IMR-90 (cell line): ENCODE data around the gene MYLK4. TPM values are rescaled to one million over a fixed set of nuclear protein-coding genes. Genes with fewer than 3 reads are reported as not detected.

Source experiments
- ATAC-seq: fragments of 200-7000 bp; cut with Tn5 transposase; 2 replicates; pipeline ENCODE4 v1.9.1; 2020; ENCODE audit warnings: low read depth, mild to moderate bottlenecking, moderate library complexity
- BruUV-seq: library from RNA; stranded (reverse); fragments of 400-500 nt; replicated peaks from 2 replicates; lab custom pipeline; 2021; lab: Mats Ljungman, UMichigan
- CTCF ChIA-PET: fragments of 300-600 bp; formaldehyde crosslinking; extraction: SDS; loops from one replicate; lab custom pipeline; 2021; ENCODE audit warnings: antibody characterized with exemption; lab: Yijun Ruan, JAX
- POLR2A ChIA-PET: fragments of 300-600 bp; sonication (Branson Sonifier 250); formaldehyde crosslinking; loops from one replicate; lab custom pipeline; 2022; ENCODE audit warnings: antibody characterized with exemption; ENCODE audit not compliant: unreplicated experiment; lab: Charles Lee
- DNase-seq: peaks from one replicate; pipeline ENCODE4 v3.0.0; 2013
- H2AFZ ChIP-seq: replicated peaks from 2 replicates; pipeline ENCODE3; 2013; ENCODE audit warnings: low read length, mild to moderate bottlenecking; ENCODE audit not compliant: poor library complexity
- H2AK5ac ChIP-seq: 2 replicates; pipeline ENCODE4 v1.6.1; 2013; ENCODE audit warnings: low read depth, low read length, inconsistent platforms
- H2AK9ac ChIP-seq: replicated peaks from 2 replicates; pipeline ENCODE3; 2013; ENCODE audit warnings: mild to moderate bottlenecking, low read depth, low read length, moderate library complexity; ENCODE audit not compliant: poor library complexity
- H2BK120ac ChIP-seq: 2 replicates; pipeline ENCODE4 v1.6.1; 2013; ENCODE audit warnings: low read depth, low read length, inconsistent platforms
- H2BK15ac ChIP-seq: 3 replicates; pipeline ENCODE4 v1.6.1; 2013; ENCODE audit warnings: low read depth, low read length, inconsistent platforms
- H2BK20ac ChIP-seq: 2 replicates; pipeline ENCODE4 v1.6.1; 2013; ENCODE audit warnings: low read depth, mild to moderate bottlenecking, inconsistent platforms, low read length, moderate library complexity
- H2BK5ac ChIP-seq: 2 replicates; pipeline ENCODE4 v1.6.1; 2013; ENCODE audit warnings: mild to moderate bottlenecking, low read depth, low read length, inconsistent platforms; ENCODE audit not compliant: poor library complexity, severe bottlenecking
- H3K14ac ChIP-seq: replicated peaks from 2 replicates; pipeline ENCODE4 v1.6.1; 2013; ENCODE audit warnings: low read depth, low read length, inconsistent platforms
- H3K18ac ChIP-seq: 2 replicates; pipeline ENCODE4 v1.6.1; 2013; ENCODE audit warnings: low read depth, low read length, control low read depth
- H3K23ac ChIP-seq: 2 replicates; pipeline ENCODE4 v1.6.1; 2013; ENCODE audit warnings: low read depth, low read length, inconsistent platforms
- H3K27ac ChIP-seq: 2 replicates; pipeline ENCODE4 v1.5.1; 2013; ENCODE audit warnings: mild to moderate bottlenecking, control low read depth, low read length; ENCODE audit not compliant: insufficient read depth
- H3K27me3 ChIP-seq: 2 replicates; pipeline ENCODE4 v1.6.1; 2013; ENCODE audit warnings: low read length; ENCODE audit not compliant: control insufficient read depth, insufficient read depth
- H3K36me3 ChIP-seq: 2 replicates; pipeline ENCODE4 v1.6.1; 2013; ENCODE audit warnings: low read length, mixed read lengths; ENCODE audit not compliant: control insufficient read depth, insufficient read depth
- H3K4ac ChIP-seq: 2 replicates; pipeline ENCODE4 v1.6.1; 2013; ENCODE audit warnings: low read depth, low read length, inconsistent platforms
- H3K4me1 ChIP-seq: 2 replicates; pipeline ENCODE4 v1.6.1; 2013; ENCODE audit warnings: low read length, mixed read lengths; ENCODE audit not compliant: control insufficient read depth, insufficient read depth
- H3K4me2 ChIP-seq: 2 replicates; pipeline ENCODE4 v1.6.1; 2013; ENCODE audit warnings: low read depth, mild to moderate bottlenecking, control low read depth, low read length, moderate library complexity
- H3K4me3 ChIP-seq: 2 replicates; pipeline ENCODE4 v1.5.1; 2013; ENCODE audit warnings: low read depth, mild to moderate bottlenecking, control low read depth, low read length, moderate library complexity; ENCODE audit not compliant: insufficient read depth
- H3K56ac ChIP-seq: 2 replicates; pipeline ENCODE4 v1.6.1; 2013; ENCODE audit warnings: low read length, inconsistent platforms; ENCODE audit not compliant: insufficient read depth; ENCODE audit errors: extremely low read depth
- H3K79me1 ChIP-seq, 2 experiments: 2 replicates each; pipeline ENCODE4 v1.6.1; 2013; ENCODE audit warnings: low read length in 2 of 2, inconsistent platforms in 1 of 2, low read depth in 1 of 2
- H3K9ac ChIP-seq: 2 replicates; pipeline ENCODE4 v1.6.1; 2013; ENCODE audit warnings: low read depth, low read length, control low read depth
- H3K9me1 ChIP-seq: 2 replicates; pipeline ENCODE4 v1.6.1; 2013; ENCODE audit warnings: low read length, inconsistent platforms; ENCODE audit not compliant: insufficient read depth
- H3K9me3 ChIP-seq: 2 replicates; pipeline ENCODE4 v1.6.1; 2013; ENCODE audit warnings: low read length; ENCODE audit not compliant: control insufficient read depth, insufficient read depth
- H4K20me1 ChIP-seq: 2 replicates; pipeline ENCODE4 v1.6.1; 2013; ENCODE audit warnings: low read length, inconsistent platforms; ENCODE audit not compliant: insufficient read depth
- H4K5ac ChIP-seq: 2 replicates; pipeline ENCODE4 v1.6.1; 2013; ENCODE audit warnings: mild to moderate bottlenecking, low read depth, low read length, control low read depth
- H4K8ac ChIP-seq, 2 experiments: 2 replicates each; pipeline ENCODE4 v1.6.1; 2013; ENCODE audit warnings: low read depth in 2 of 2, low read length in 2 of 2, control low read depth in 1 of 2, inconsistent platforms in 1 of 2
- H4K91ac ChIP-seq: 2 replicates; pipeline ENCODE4 v1.6.1; 2013; ENCODE audit warnings: low read depth, low read length, inconsistent platforms; ENCODE audit not compliant: insufficient read depth
- POLR2A ChIP-seq: IDR thresholded peaks from 2 replicates; pipeline ENCODE4 v1.6.1; 2012; ENCODE audit warnings: mild to moderate bottlenecking, low read depth, low read length
- WGBS, 2 experiments: methylation state at CpG; one replicate each; pipeline versions ENCODE4 v1.1.5 to v1.1.7; 2013; ENCODE audit warnings: missing lambda C conversion rate in 2 of 2; ENCODE audit not compliant: insufficient read length in 1 of 2; ENCODE audit errors: extremely low coverage in 2 of 2; 5-methylcytosine and 5-hydroxymethylcytosine counted together
- dilution Hi-C: fragments of 300-500 bp; cut with HindIII; formaldehyde crosslinking; loops from one replicate; pipeline ENCODE4 v1.14.3; 2018; ENCODE audit warnings: low sequenced_read_pairs; ENCODE audit not compliant: unreplicated experiment
- in situ Hi-C: fragments of 300-500 bp; cut with MboI; formaldehyde crosslinking; loops from 3 replicates; pipeline ENCODE4 v1.14.3; 2019; ENCODE audit warnings: low sequenced_read_pairs, inconsistent platforms, mixed read lengths
- intact Hi-C: fragments of 100-400 bp; cut with micrococcal nuclease; formaldehyde crosslinking; loops from 2 replicates; pipeline ENCODE4 v1.10.0; 2022
- polyA plus RNA-seq, 3 experiments: library from polyadenylated mRNA; depleted of rRNA; stranded (reverse); fragments of >200 nt; gene quantifications; 2 replicates each; pipeline ENCODE4 v1.2.3, GENCODE V29; 2012; ENCODE audit warnings: low replicate concordance in 1 of 3
- total RNA-seq: library from RNA; depleted of rRNA; stranded (reverse); fragments of >200 nt; gene quantifications from 2 replicates; pipeline ENCODE4 v1.2.3, GENCODE V29; 2012
- TF ChIP-seq, protein P1 (sequence below): conservative IDR thresholded peaks from 2 replicates; pipeline ENCODE4 v1.5.1; 2012; ENCODE audit warnings: mild to moderate bottlenecking, low read depth, low read length, improper control_type of control experiment

Gene MYLK4
- total and polyA plus RNA-seq, 2 of the 4 experiments (the other 2 are of a cell fraction): under 0.01 to 0.07 TPM

DNA sequence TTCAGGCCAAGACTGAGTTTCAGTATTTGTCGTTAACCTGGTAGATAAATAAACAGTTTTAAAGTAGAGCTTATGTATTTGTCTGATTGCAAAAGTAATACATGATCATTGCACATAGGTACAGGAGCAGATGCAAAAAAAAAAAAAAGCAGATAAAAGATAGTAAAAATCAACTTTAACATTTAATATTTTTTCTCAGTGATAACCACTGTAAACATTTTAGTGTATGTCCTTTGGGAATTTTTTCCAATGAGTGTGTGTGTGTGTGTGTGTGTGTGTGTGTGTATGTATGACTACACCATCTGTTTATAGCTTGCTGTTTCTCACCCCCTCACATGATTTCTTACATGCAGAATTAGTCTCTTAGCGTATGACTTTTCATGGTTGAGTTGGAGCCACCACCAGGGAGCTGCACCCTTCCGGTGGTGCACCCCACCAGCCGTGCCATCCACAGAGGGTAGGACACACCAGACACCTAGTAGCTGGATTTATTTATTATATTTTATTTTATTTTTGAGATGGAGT is 40.8 kb upstream of the MYLK4 start:
- Histone ChIP-seq H2BK20ac (no peak overlapping the region), H2BK15ac (0 out of 3 replicates have a peak overlapping the region, but pooled peaks have one; percentile 63), H3K4me2 (no peak overlapping the region), H3K56ac (peak overlapping the region; percentile 38; the same call in 1 of the 2 replicates), H3K27ac (peak overlapping the region; percentile 65), H2AK5ac (peak overlapping the region; percentile 60; the same call in 1 of the 2 replicates), H3K9me3 (no peaks in the 10 kb centered on the region), H3K4me3 (no peak overlapping the region), H3K27me3 (no peaks in the 10 kb centered on the region), H4K8ac (peak overlapping the region in 1 of 2 experiments; percentile 65; a peak in 2 of 4 replicates), H2BK5ac (peak overlapping the region; percentile 86), H3K4me1 (peaks cover 18% of the 10 kb centered on the region), H3K14ac (0 out of 2 replicates have a peak overlapping the region, but pooled peaks have one; percentile 42), H2AK9ac (peak overlapping the region; percentile 23), H4K91ac (peak overlapping the region; percentile 86; the same call in 1 of the 2 replicates), H3K36me3 (peaks cover 5% of the 10 kb centered on the region), H2BK120ac (peak overlapping the region; percentile 84), H3K9ac (peak overlapping the region; percentile 11; the same call in 1 of the 2 replicates), H4K20me1 (peaks cover 4% of the 10 kb centered on the region), H3K18ac (peak overlapping the region; percentile 71; the same call in 1 of the 2 replicates), H3K9me1 (peaks cover 16% of the 10 kb centered on the region; the same call in 1 of the 2 replicates), H3K23ac (no peak overlapping the region), H2AFZ (no peak overlapping the region), H3K4ac (peak overlapping the region; percentile 79), H3K79me1 (peaks cover 13 to 49% of the 10 kb centered on the region in 2 experiments), H4K5ac (no peak overlapping the region)
- BruUV-seq: no TSS peak
- DNase-seq: peak; percentile 61
- ChIA-PET POLR2A (interaction anchor here (0.9 to 1.6 kb wide), 5 partner anchors 50 to 199 kb away, joined by 3 to 9 read pairs (median 5); partner anchors contain the start of gene SERPINB1), CTCF (interaction anchor here (0.6 to 2.1 kb wide), 23 partner anchors 14 to 197 kb away, joined by 3 to 29 read pairs (median 5); partner anchors contain the start of genes SERPINB1 and WRNIP1)
- dilution Hi-C loops (no loop called here), intact Hi-C loops (loop anchor here (1.0 to 2.0 kb wide), 7 partner anchors 50 to 198 kb away; partner anchors contain the start of gene SERPINB1), in situ Hi-C loops (loop anchor here (5.0 to 10.0 kb wide), 2 partner anchors 51 to 143 kb away; partner anchors contain the start of gene SERPINB1)
- ATAC-seq: no peak
- TF ChIP-seq, protein P1, sequence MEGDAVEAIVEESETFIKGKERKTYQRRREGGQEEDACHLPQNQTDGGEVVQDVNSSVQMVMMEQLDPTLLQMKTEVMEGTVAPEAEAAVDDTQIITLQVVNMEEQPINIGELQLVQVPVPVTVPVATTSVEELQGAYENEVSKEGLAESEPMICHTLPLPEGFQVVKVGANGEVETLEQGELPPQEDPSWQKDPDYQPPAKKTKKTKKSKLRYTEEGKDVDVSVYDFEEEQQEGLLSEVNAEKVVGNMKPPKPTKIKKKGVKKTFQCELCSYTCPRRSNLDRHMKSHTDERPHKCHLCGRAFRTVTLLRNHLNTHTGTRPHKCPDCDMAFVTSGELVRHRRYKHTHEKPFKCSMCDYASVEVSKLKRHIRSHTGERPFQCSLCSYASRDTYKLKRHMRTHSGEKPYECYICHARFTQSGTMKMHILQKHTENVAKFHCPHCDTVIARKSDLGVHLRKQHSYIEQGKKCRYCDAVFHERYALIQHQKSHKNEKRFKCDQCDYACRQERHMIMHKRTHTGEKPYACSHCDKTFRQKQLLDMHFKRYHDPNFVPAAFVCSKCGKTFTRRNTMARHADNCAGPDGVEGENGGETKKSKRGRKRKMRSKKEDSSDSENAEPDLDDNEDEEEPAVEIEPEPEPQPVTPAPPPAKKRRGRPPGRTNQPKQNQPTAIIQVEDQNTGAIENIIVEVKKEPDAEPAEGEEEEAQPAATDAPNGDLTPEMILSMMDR: no peak
- no peak for TF ChIP-seq POLR2A
- no CpG with 5 or more reads among the region's 4 CpGs for WGBS, 2 experiments
